Sigmoid colon (tissue), 7 donors: ENCODE data around the gene SPTBN4. TPM values are rescaled to one million over a fixed set of nuclear protein-coding genes. Genes with fewer than 3 reads are reported as not detected.
"Not testable (repeated sequence)": the region's sequence is repeated elsewhere in the genome, so short reads cannot be mapped to it uniquely, and the experiment has no call there.

Source experiments
- DNase-seq: peaks from one replicate; pipeline ENCODE4 v3.0.0-alpha.2; 2019
- H3K27ac ChIP-seq, 4 donors: fragments of 200-600 bp; sonication (generic); one replicate each; pipeline ENCODE4 v1.5.1; 2016 to 2019; ENCODE audit warnings: mild to moderate bottlenecking in 1 of 4
- H3K27me3 ChIP-seq, 3 donors: fragments of 200-600 bp; sonication (generic); one replicate each; pipeline ENCODE4 v1.5.1; 2019; ENCODE audit warnings: mild to moderate bottlenecking in 1 of 3
- H3K36me3 ChIP-seq, 4 donors: fragments of 200-600 bp; sonication (generic); one replicate each; pipeline ENCODE4 v1.5.1; 2016 to 2019
- H3K4me1 ChIP-seq, 4 donors: fragments of 200-600 bp; sonication (generic); one replicate each; pipeline ENCODE4 v1.5.1; 2017 to 2019
- H3K4me3 ChIP-seq, 4 donors: fragments of 200-600 bp; sonication (generic); one replicate each; pipeline ENCODE4 v1.5.1; 2017 to 2019; ENCODE audit warnings: mild to moderate bottlenecking in 2 of 4, moderate library complexity in 1 of 4
- H3K9me3 ChIP-seq, 4 donors: fragments of 200-600 bp in 3 of 4; sonication (generic) in 3 of 4; one replicate each; pipeline versions ENCODE4 v1.5.1 to v1.6.1; 2013 to 2019
- CTCF ChIP-seq, 4 experiments: fragments of 450-650 bp in 3 of 4; fragments of 200-600 bp in 1 of 4; IDR thresholded peaks; one replicate each; pipeline ENCODE4 v1.5.1; 2016 to 2019; ENCODE audit warnings: antibody characterized with exemption in 4 of 4, mild to moderate bottlenecking in 3 of 4, moderate library complexity in 2 of 4
- EP300 ChIP-seq, 4 donors: sonication (generic); formaldehyde crosslinking; IDR thresholded peaks; one replicate each; pipeline ENCODE4 v1.6.1; 2017; ENCODE audit warnings: antibody characterized with exemption in 4 of 4
- POLR2A ChIP-seq, 2 donors: fragments of 450-650 bp; IDR thresholded peaks; one replicate each; pipeline ENCODE4 v1.6.1; 2016; ENCODE audit warnings: antibody characterized with exemption in 2 of 2, mild to moderate bottlenecking in 2 of 2, moderate library complexity in 2 of 2
- POLR2AphosphoS5 ChIP-seq, 4 donors: sonication (generic); formaldehyde crosslinking; IDR thresholded peaks; one replicate each; pipeline ENCODE4 v1.6.1; 2017; ENCODE audit warnings: antibody characterized with exemption in 4 of 4
- WGBS, 2 donors: extraction: QIAGEN DNeasy Blood & Tissue Kit; methylation state at CpG; one replicate each; pipeline ENCODE4 v1.1.7; 2013; 5-methylcytosine and 5-hydroxymethylcytosine counted together
- intact Hi-C: fragments of 100-400 bp; cut with DNase I; formaldehyde crosslinking; loops from one replicate; pipeline ENCODE4 v1.15.1; 2023
- polyA plus RNA-seq, 3 donors: library from polyadenylated mRNA; stranded (reverse); fragments of 200-250 nt; gene quantifications; one replicate each; pipeline ENCODE4 v1.2.3, GENCODE V29; 2013
- total RNA-seq, 4 donors: library from RNA; depleted of rRNA; stranded (reverse); fragments of >200 nt; gene quantifications; one replicate each; pipeline ENCODE4 v1.1.0, GENCODE V29; 2016
- donor health status: healthy with polysubstance abuse.
- donor health status: Bipolar disorder and iron deficiency.
- donor health status: healthy.

Gene SPTBN4
- total and polyA plus RNA-seq, 7 donors, result 0.23 to 5.0 (median 1.8) TPM; not detected in 1

- intact Hi-C loops, result no loop called here
- H3K9me3 ChIP-seq, result no peaks in the 10 kb centered on the region
- H3K27ac ChIP-seq, result no peak overlapping the region
- H3K27me3 ChIP-seq, result no peaks in the 10 kb centered on the region
- no peak overlapping the region for H3K4me3 ChIP-seq
- H3K4me1 ChIP-seq, result peaks cover 0 to 11% (median under 1%) of the 10 kb centered on the region in 4 donors
- DNase-seq, result no peak
- no peak for TF ChIP-seq POLR2AphosphoS5 (IDR thresholded peaks at IDR 0.05)
- H3K36me3 ChIP-seq, result peaks cover 0 to 37% (median 5%) of the 10 kb centered on the region in 4 donors
- 89 to 92% methylated on average over 27 of the region's 27 CpGs for WGBS, 2 donors
These were observed 8.7 kb upstream of the SPTBN4 start for GRCh38 chr19:40457953-40458596.

- WGBS, 2 donors, result 94 to 98% methylated on average over 3 of the region's 3 CpGs
- peaks cover 0 to 37% (median 5%) of the 10 kb centered on the region in 4 donors for H3K36me3 ChIP-seq
- intact Hi-C loops, result no loop called here
These were observed 8.2 kb upstream of the SPTBN4 start for GRCh38 chr19:40458597-40458974.

DNA sequence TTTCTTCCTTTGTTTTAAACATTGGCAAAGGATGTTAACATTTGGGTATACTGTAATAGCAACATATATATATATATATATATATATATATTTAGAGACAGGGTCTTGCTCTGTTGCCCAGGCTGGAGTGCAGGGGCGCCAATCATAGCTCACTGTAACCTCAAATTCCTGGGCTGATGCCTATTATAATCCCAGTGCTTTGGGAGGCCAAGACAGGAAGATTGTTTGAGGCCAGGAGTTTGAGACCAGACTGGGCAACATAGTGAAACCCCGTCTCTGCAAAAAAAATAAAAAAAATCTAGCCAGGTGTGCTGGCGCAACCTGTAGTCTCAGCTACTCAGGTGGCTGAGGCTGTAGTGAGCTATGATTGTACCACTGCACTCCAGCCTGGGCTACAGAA lies 6.6 kb upstream of the SPTBN4 start:
- H3K4me3 ChIP-seq, result no peak overlapping the region
- no peak overlapping the region for H3K27ac ChIP-seq
- no peak for DNase-seq
- TF ChIP-seq CTCF (IDR thresholded peaks at IDR 0.05) (no peak), POLR2AphosphoS5 (IDR thresholded peaks at IDR 0.05) (no peak), POLR2A (IDR thresholded peaks at IDR 0.05) (no peak), EP300 (IDR thresholded peaks at IDR 0.05) (no peak)
- intact Hi-C loops, result loop anchor here (5.0 kb wide), 1 partner anchor 153 kb away; no protein-coding TSS in a partner anchor
- H3K9me3 ChIP-seq, result no peaks in the 10 kb centered on the region
- WGBS, 2 donors, result 87 to 92% methylated on average over 3 of the region's 3 CpGs
- peaks cover 0 to 30% (median 5%) of the 10 kb centered on the region in 4 donors for H3K36me3 ChIP-seq
- no peaks in the 10 kb centered on the region for H3K27me3 ChIP-seq
- peaks cover 0 to 30% (median 20%) of the 10 kb centered on the region in 4 donors for H3K4me1 ChIP-seq

More at GRCh38 chr19:40458597-40458974, 8.2 kb upstream of the SPTBN4 start:
- Histone ChIP-seq H3K4me1 (peaks cover 0 to 15% (median 4%) of the 10 kb centered on the region in 4 donors), H3K9me3 (no peaks in the 10 kb centered on the region), H3K27me3 (no peaks in the 10 kb centered on the region), H3K27ac (no peak overlapping the region), H3K4me3 (no peak overlapping the region)
- no peak for DNase-seq
- no peak for TF ChIP-seq POLR2A (IDR thresholded peaks at IDR 0.05)
- TF ChIP-seq POLR2AphosphoS5 (IDR thresholded peaks at IDR 0.05), result no peak
- TF ChIP-seq EP300 (IDR thresholded peaks at IDR 0.05), result no peak
- TF ChIP-seq CTCF (IDR thresholded peaks at IDR 0.05), result no peak

DNA sequence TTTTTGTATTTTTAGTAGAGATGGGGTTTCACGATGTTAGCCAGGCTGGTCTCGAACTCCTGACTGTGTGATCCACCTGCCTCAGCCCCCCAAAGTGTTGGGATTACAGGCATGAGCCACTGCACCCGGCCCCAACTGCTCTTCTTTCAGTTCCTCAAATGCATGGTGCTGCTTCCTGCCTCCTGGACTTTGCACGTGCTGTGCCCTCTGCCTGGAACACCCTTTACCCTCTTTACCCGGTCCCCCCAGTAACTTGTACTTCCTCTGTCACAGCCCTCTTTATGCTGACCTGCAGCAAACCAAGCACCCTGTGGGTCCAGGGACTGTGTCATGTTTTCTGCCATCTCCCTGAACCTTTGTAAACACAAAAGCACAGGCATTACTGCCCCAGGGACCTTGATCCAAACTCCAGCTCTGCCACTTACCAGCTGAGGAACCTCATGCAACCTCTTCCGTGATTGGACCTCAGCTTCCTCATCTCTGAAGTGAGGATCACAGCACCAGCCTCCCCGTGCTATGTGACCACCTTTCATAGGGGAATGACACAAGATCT lies 5.1 kb upstream of the SPTBN4 start:
- Histone ChIP-seq H3K27ac (peak overlapping the region in 2 of 4 donors; percentile 7 to 23), H3K4me1 (peaks cover 0 to 39% (median 30%) of the 10 kb centered on the region in 4 donors), H3K9me3 (no peaks in the 10 kb centered on the region), H3K36me3 (peaks cover 0 to 20% (median 5%) of the 10 kb centered on the region in 4 donors), H3K27me3 (no peaks in the 10 kb centered on the region), H3K4me3 (no peak overlapping the region)
- intact Hi-C loops, result loop anchor here (5.0 kb wide), 1 partner anchor 154 kb away; no protein-coding TSS in a partner anchor
- peak; percentile 68 for DNase-seq
- TF ChIP-seq EP300 (IDR thresholded peaks at IDR 0.05), result no peak
- no peak for TF ChIP-seq POLR2A (IDR thresholded peaks at IDR 0.05)
- TF ChIP-seq CTCF (IDR thresholded peaks at IDR 0.05), result no peak
- no peak for TF ChIP-seq POLR2AphosphoS5 (IDR thresholded peaks at IDR 0.05)
- WGBS, 2 donors, result 55 to 56% methylated on average over 7 of the region's 7 CpGs

- WGBS, 2 donors, result 81 to 87% methylated on average over 12 of the region's 12 CpGs
- Histone ChIP-seq H3K4me3 (peak overlapping the region in 1 of 4 donors; percentile 66), H3K27ac (peak overlapping the region; percentile 88 to 96 (median 92)), H3K4me1 (peaks cover 0 to 46% (median 36%) of the 10 kb centered on the region in 4 donors)
- DNase-seq, H3K9me3 ChIP-seq, H3K36me3 ChIP-seq, H3K27me3 ChIP-seq: not testable (repeated sequence)
- intact Hi-C loops, result loop anchor here (2.0 to 5.0 kb wide), 2 partner anchors 19 to 156 kb away; partner anchors contain the start of gene SERTAD3
These were observed 3.2 kb upstream of the SPTBN4 start for GRCh38 chr19:40463587-40464037.
